ENCODE data around the gene PPFIBP2. TPM values are rescaled to one million over a fixed set of nuclear protein-coding genes. Genes with fewer than 3 reads are reported as not detected.

Gene PPFIBP2
- total RNA-seq, 5 donors from 2014 or later (not counting 1 experiment from before 2014, with no cell fraction given), result 12.5 to 46.6 (median 35.2) TPM

DNA sequence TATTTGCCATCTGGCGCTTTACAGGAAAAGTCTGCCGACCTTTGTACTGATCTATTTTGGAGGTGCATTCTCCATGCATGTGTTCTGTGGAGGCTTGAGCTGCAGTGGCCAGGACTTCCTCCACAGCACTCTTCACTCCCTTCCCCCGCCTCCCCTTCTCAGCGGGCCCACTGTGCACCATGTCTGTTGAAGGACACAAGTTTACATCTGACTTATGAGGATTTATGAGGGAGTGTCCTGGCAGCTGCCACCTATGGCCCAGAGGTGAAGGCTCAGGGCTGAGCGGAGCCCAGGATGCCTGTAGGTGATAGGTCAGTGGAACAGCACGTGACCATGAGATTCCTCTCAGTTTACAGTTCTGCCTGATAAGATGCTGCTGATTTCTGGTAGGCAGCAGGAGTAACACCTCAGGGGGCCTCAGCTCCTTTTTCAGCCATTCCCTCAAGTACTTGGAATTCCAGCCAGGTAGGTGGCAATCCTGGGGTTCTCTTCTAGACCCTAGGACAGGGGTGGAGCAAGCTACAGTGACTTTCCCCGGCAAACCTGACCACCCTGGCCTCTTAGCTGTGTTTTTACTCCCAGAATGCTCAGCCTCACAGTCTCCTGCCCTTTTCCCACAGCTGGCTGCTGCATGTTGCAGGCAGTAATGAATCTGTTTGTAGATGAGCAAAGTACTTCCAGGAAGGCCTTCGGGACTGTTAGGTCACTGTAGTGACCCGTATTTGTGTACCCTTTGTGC is 59.9 kb downstream of the PPFIBP2 start:
- H3K4me3 Mint-ChIP-seq, result no peak overlapping the region
- Histone ChIP-seq H3K4me1 (ENCODE audit: control insufficient read depth in 1 of 2, extremely low read depth in 1 of 2, insufficient read depth in 2 of 2, low read length in 2 of 2) (peaks cover 15 to 33% of the 10 kb centered on the region in 2 experiments), H3K27ac (ENCODE audit: low read length) (no peak overlapping the region), H3K36me3 (ENCODE audit: control insufficient read depth in 2 of 2, extremely low read depth in 1 of 2, insufficient read depth in 1 of 2, low read length in 1 of 2) (peaks cover 0 to 7% of the 10 kb centered on the region in 2 donors), H3K4me3 (ENCODE audit: control insufficient read depth in 1 of 2, extremely low read depth in 1 of 2, low read length in 1 of 2) (no peak overlapping the region), H3K9me3 (no peaks in the 10 kb centered on the region), H3K27me3 (replicated peaks in 1 of 2; ENCODE audit: control insufficient read depth in 2 of 2, extremely low read depth in 1 of 2, insufficient read depth in 2 of 2, low read length in 1 of 2) (peaks cover 4 to 60% of the 10 kb centered on the region in 2 experiments)
- peaks cover 15% of the 10 kb centered on the region for H3K36me3 Mint-ChIP-seq
- POLR2A ChIA-PET, result no interaction called here
- H3K27me3 Mint-ChIP-seq, result peaks cover 3 to 25% of the 10 kb centered on the region in 2 donors
- CTCF ChIA-PET, result no interaction called here
- no peak overlapping the region for H3K27ac Mint-ChIP-seq
- peaks cover 40 to 54% (median 42%) of the 10 kb centered on the region in 3 donors for H3K4me1 Mint-ChIP-seq
- no peak for ATAC-seq (replicated peaks in 1 of 4)
- DNase-seq, result no peak
- no peaks in the 10 kb centered on the region for H3K9me3 Mint-ChIP-seq
- 73% methylated on average over 3 of the region's 9 CpGs for whole genome bisulfite sequencing (ENCODE audit: insufficient coverage)

GRCh38 chr11:7574491-7575130 is 60.8 kb downstream of the PPFIBP2 start:
- Histone ChIP-seq H3K36me3 (ENCODE audit: control insufficient read depth in 2 of 2, extremely low read depth in 1 of 2, insufficient read depth in 1 of 2, low read length in 1 of 2) (peaks cover 0 to 2% of the 10 kb centered on the region in 2 donors), H3K4me3 (ENCODE audit: control insufficient read depth in 1 of 2, extremely low read depth in 1 of 2, low read length in 1 of 2) (no peak overlapping the region), H3K27ac (ENCODE audit: low read length) (no peak overlapping the region), H3K27me3 (replicated peaks in 1 of 2; ENCODE audit: control insufficient read depth in 2 of 2, extremely low read depth in 1 of 2, insufficient read depth in 2 of 2, low read length in 1 of 2) (peaks cover 4 to 53% of the 10 kb centered on the region in 2 experiments), H3K4me1 (ENCODE audit: control insufficient read depth in 1 of 2, extremely low read depth in 1 of 2, insufficient read depth in 2 of 2, low read length in 2 of 2) (peaks cover 15 to 34% of the 10 kb centered on the region in 2 experiments), H3K9me3 (no peaks in the 10 kb centered on the region)
- Mint-ChIP-seq H3K4me1 (peaks cover 43 to 56% (median 47%) of the 10 kb centered on the region in 3 donors), H3K27ac (no peak overlapping the region), H3K27me3 (peaks cover 4 to 25% of the 10 kb centered on the region in 2 donors), H3K9me3 (no peaks in the 10 kb centered on the region), H3K36me3 (peaks cover 10% of the 10 kb centered on the region), H3K4me3 (no peak overlapping the region)
- 44% methylated on average over 2 of the region's 7 CpGs for WGBS (ENCODE audit: insufficient coverage)
- no peak for ATAC-seq (replicated peaks in 1 of 4)
- CTCF ChIA-PET, result no interaction called here
- no peak for DNase-seq
- POLR2A ChIA-PET, result no interaction called here

GRCh38 chr11:7575841-7576725 is 62.3 kb downstream of the PPFIBP2 start:
- peaks cover 43 to 53% (median 47%) of the 10 kb centered on the region in 3 donors for H3K4me1 Mint-ChIP-seq
- 50% methylated on average over 7 of the region's 11 CpGs for WGBS (ENCODE audit: insufficient coverage)
- Histone ChIP-seq H3K27ac (ENCODE audit: low read length) (no peak overlapping the region), H3K4me3 (ENCODE audit: control insufficient read depth in 1 of 2, extremely low read depth in 1 of 2, low read length in 1 of 2) (no peak overlapping the region), H3K9me3 (no peaks in the 10 kb centered on the region), H3K4me1 (ENCODE audit: control insufficient read depth in 1 of 2, extremely low read depth in 1 of 2, insufficient read depth in 2 of 2, low read length in 2 of 2) (peaks cover 15 to 34% of the 10 kb centered on the region in 2 experiments), H3K27me3 (replicated peaks in 1 of 2; ENCODE audit: control insufficient read depth in 2 of 2, extremely low read depth in 1 of 2, insufficient read depth in 2 of 2, low read length in 1 of 2) (peaks cover 4 to 45% of the 10 kb centered on the region in 2 experiments), H3K36me3 (ENCODE audit: control insufficient read depth in 2 of 2, extremely low read depth in 1 of 2, insufficient read depth in 1 of 2, low read length in 1 of 2) (no peaks in the 10 kb centered on the region)
- ChIA-PET POLR2A (no interaction called here), CTCF (interaction anchor here in 1 of 2 donors (0.8 kb wide), 1 partner anchor 63 kb away, joined by 3 read pairs; no protein-coding TSS in a partner anchor)
- H3K9me3 Mint-ChIP-seq, result no peaks in the 10 kb centered on the region
- DNase-seq (peak in 4 of 35 experiments; percentile 4 to 25 (median 9)), ATAC-seq (replicated peaks in 1 of 4) (peak in 3 of 4 experiments; percentile 13 to 52 (median 29))
- peaks cover 4 to 25% of the 10 kb centered on the region in 2 donors for H3K27me3 Mint-ChIP-seq
- H3K4me3 Mint-ChIP-seq, result peak overlapping the region in 1 of 3 donors; percentile 68
- H3K27ac Mint-ChIP-seq, result no peak overlapping the region
- H3K36me3 Mint-ChIP-seq, result peaks cover 5% of the 10 kb centered on the region

DNA sequence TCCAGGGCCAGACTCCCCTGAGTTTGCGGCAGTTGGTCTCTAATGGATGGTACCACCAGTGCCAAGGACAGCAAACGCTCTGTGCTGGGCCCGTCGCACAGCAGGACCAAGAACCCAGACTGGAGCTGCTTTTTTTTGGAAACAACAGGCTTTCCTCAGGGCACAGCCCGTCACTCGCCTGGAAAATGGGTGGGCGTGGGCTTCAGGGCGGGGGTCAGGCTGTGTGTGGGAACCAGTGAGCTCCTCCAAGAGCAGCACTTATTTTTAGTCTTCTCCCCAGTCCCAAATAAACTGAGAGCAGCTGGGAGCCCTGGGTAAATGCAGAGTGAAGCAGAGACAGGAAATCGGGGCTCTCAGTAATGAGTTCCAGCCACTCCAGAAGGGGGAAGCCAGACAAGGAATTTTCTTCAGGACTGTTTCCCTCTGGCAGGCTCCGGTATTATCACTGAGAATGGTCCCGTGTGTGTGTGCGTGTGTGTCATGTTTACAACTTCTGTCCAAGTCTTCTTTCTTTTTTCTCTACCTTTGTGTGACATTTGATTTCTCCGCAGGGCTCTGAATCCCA is 63.0 kb downstream of the PPFIBP2 start:
- Mint-ChIP-seq H3K9me3 (no peaks in the 10 kb centered on the region), H3K27me3 (peaks cover 4 to 25% of the 10 kb centered on the region in 2 donors), H3K4me1 (peaks cover 43 to 48% (median 45%) of the 10 kb centered on the region in 3 donors), H3K4me3 (peak overlapping the region in 1 of 3 donors; percentile 68), H3K36me3 (peaks cover 5% of the 10 kb centered on the region), H3K27ac (peak overlapping the region in 1 of 2 donors; percentile 44)
- no peaks in the 10 kb centered on the region for H3K9me3 ChIP-seq
- H3K27me3 ChIP-seq (replicated peaks in 1 of 2; ENCODE audit: control insufficient read depth in 2 of 2, extremely low read depth in 1 of 2, insufficient read depth in 2 of 2, low read length in 1 of 2), result peaks cover 8 to 41% of the 10 kb centered on the region in 2 experiments
- peaks cover 15 to 34% of the 10 kb centered on the region in 2 experiments for H3K4me1 ChIP-seq (ENCODE audit: control insufficient read depth in 1 of 2, extremely low read depth in 1 of 2, insufficient read depth in 2 of 2, low read length in 2 of 2)
- CTCF ChIA-PET, result interaction anchor here in 1 of 2 donors (0.8 kb wide), 1 partner anchor 64 kb away, joined by 3 read pairs; no protein-coding TSS in a partner anchor
- DNase-seq (no peak), ATAC-seq (replicated peaks in 1 of 4) (no peak)
- WGBS (ENCODE audit: insufficient coverage), result 64% methylated on average over 7 of the region's 13 CpGs
- no peak overlapping the region for H3K27ac ChIP-seq (ENCODE audit: low read length)
- no peaks in the 10 kb centered on the region for H3K36me3 ChIP-seq (ENCODE audit: control insufficient read depth in 2 of 2, extremely low read depth in 1 of 2, insufficient read depth in 1 of 2, low read length in 1 of 2)
- H3K4me3 ChIP-seq (ENCODE audit: control insufficient read depth in 1 of 2, extremely low read depth in 1 of 2, low read length in 1 of 2), result no peak overlapping the region
- POLR2A ChIA-PET, result no interaction called here

DNA sequence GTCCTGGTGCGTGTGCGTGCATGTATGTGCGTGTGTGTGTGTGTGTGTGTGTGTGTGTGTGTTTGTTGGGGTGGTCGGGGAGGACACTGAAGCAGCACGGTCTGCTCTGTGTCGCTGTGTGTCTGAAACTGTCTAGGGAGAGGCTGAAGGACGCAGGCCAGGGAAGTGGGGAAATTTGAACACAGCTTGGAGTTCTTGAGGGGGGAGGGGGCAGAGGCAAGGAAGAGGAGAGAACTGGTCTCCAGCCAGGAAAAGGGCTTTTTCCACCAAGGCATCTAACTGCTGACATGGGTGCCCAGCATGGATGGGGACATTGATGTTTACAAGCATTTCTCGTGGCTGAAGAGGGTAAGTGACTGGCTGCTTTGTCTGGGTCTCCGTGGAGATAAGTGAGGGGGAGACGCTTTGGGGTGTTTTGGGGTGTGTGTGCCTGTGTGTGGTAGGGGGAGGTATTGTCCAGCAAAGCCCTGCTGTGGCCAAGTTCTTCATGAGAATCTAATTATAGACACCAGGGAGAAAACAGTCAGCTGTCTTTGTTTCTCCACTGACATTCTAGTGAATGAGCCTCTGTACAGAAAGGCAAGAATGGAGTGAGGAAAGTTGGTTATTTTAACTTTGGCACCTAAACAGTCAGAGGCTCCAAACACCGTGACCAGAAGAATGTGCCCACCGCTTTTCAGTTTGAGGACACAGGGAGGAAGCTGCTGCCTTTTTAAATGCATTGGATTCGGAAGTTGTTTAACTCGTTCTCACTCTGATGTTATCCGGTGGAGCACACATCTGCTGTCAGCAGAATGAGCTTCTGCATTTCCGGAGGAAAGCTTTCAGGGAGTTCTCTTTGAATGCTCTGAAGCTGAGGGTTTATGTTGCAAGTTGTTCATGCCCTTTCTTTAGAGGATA is 63.7 kb downstream of the PPFIBP2 start:
- Histone ChIP-seq H3K27ac (ENCODE audit: low read length) (no peak overlapping the region), H3K27me3 (replicated peaks in 1 of 2; ENCODE audit: control insufficient read depth in 2 of 2, extremely low read depth in 1 of 2, insufficient read depth in 2 of 2, low read length in 1 of 2) (peaks cover 8 to 38% of the 10 kb centered on the region in 2 experiments), H3K4me1 (ENCODE audit: control insufficient read depth in 1 of 2, extremely low read depth in 1 of 2, insufficient read depth in 2 of 2, low read length in 2 of 2) (peaks cover 15 to 34% of the 10 kb centered on the region in 2 experiments), H3K9me3 (no peaks in the 10 kb centered on the region), H3K4me3 (ENCODE audit: control insufficient read depth in 1 of 2, extremely low read depth in 1 of 2, low read length in 1 of 2) (peak overlapping the region in 1 of 2 donors; percentile 40), H3K36me3 (ENCODE audit: control insufficient read depth in 2 of 2, extremely low read depth in 1 of 2, insufficient read depth in 1 of 2, low read length in 1 of 2) (no peaks in the 10 kb centered on the region)
- Mint-ChIP-seq H3K27ac (peak overlapping the region in 1 of 2 donors; percentile 44), H3K27me3 (peaks cover 4 to 24% of the 10 kb centered on the region in 2 donors), H3K4me3 (peak overlapping the region; percentile 1 to 68 (median 25)), H3K9me3 (no peaks in the 10 kb centered on the region), H3K36me3 (peaks cover 6% of the 10 kb centered on the region), H3K4me1 (peaks cover 43 to 48% (median 45%) of the 10 kb centered on the region in 3 donors)
- ATAC-seq (replicated peaks in 1 of 4) (peak; percentile 49 to 83 (median 68)), DNase-seq (peak in 1 of 35 experiments; percentile 30)
- WGBS (ENCODE audit: insufficient coverage), result 39% methylated on average over 16 of the region's 16 CpGs
- POLR2A ChIA-PET, result no interaction called here
- CTCF ChIA-PET, result interaction anchor here in 1 of 2 donors (1.0 kb wide), 1 partner anchor 64 kb away, joined by 4 read pairs; the partner anchor contains the start of gene PPFIBP2

All from T-cell (primary cell).